Measurements from ENCODE around the gene CEP164. TPM values are rescaled to one million over a fixed set of nuclear protein-coding genes. Genes with fewer than 3 reads are reported as not detected.
A peak's percentile ranks its signal among the peaks of the same experiment; 100 is the strongest.

Gene CEP164
- polyA plus RNA-seq, 3 donors from 2014 or later, result 5.6 to 20.5 (median 11.8) TPM

GRCh38 chr11:117356126-117356890 is 28.7 kb downstream of the CEP164 start:
- H3K27me3 Mint-ChIP-seq (ENCODE audit: low read depth in 3 of 3), result no peaks in the 10 kb centered on the region
- H3K9me3 Mint-ChIP-seq, result no peaks in the 10 kb centered on the region
- H3K36me3 Mint-ChIP-seq, result peaks cover 8 to 33% (median 30%) of the 10 kb centered on the region in 3 donors
- no peak overlapping the region for H3K27ac Mint-ChIP-seq
- no peak overlapping the region for H3K4me3 Mint-ChIP-seq
- no peak for DNase-seq
- H3K4me1 Mint-ChIP-seq, result no peaks in the 10 kb centered on the region

GRCh38 chr11:117361432-117361831 is 33.8 kb downstream of the CEP164 start:
- H3K9me3 Mint-ChIP-seq, result no peaks in the 10 kb centered on the region
- no peaks in the 10 kb centered on the region for H3K27me3 Mint-ChIP-seq (ENCODE audit: low read depth in 3 of 3)
- no peak for DNase-seq
- no peak overlapping the region for H3K27ac Mint-ChIP-seq
- H3K36me3 Mint-ChIP-seq, result peaks cover 31 to 54% (median 40%) of the 10 kb centered on the region in 3 donors
- H3K4me3 Mint-ChIP-seq, result no peak overlapping the region
- H3K4me1 Mint-ChIP-seq, result no peaks in the 10 kb centered on the region

- H3K9me3 Mint-ChIP-seq, result no peaks in the 10 kb centered on the region
- peaks cover 38 to 57% (median 39%) of the 10 kb centered on the region in 3 donors for H3K36me3 Mint-ChIP-seq
- no peak for DNase-seq
- H3K4me3 Mint-ChIP-seq, result no peak overlapping the region
- no peaks in the 10 kb centered on the region for H3K27me3 Mint-ChIP-seq (ENCODE audit: low read depth in 3 of 3)
- H3K4me1 Mint-ChIP-seq, result no peaks in the 10 kb centered on the region
- no peak overlapping the region for H3K27ac Mint-ChIP-seq
These were observed 38.6 kb downstream of the CEP164 start for GRCh38 chr11:117366248-117366647.

- H3K36me3 Mint-ChIP-seq, result peaks cover 36 to 57% (median 39%) of the 10 kb centered on the region in 3 donors
- no peaks in the 10 kb centered on the region for H3K27me3 Mint-ChIP-seq (ENCODE audit: low read depth in 3 of 3)
- DNase-seq, result no peak
- H3K4me1 Mint-ChIP-seq, result no peaks in the 10 kb centered on the region
- H3K9me3 Mint-ChIP-seq, result no peaks in the 10 kb centered on the region
- no peak overlapping the region for H3K4me3 Mint-ChIP-seq
- no peak overlapping the region for H3K27ac Mint-ChIP-seq
These were observed 39.2 kb downstream of the CEP164 start for GRCh38 chr11:117366875-117367274.

- DNase-seq, result no peak
- Mint-ChIP-seq H3K9me3 (no peaks in the 10 kb centered on the region), H3K4me3 (no peak overlapping the region), H3K4me1 (no peaks in the 10 kb centered on the region), H3K27me3 (ENCODE audit: low read depth in 3 of 3) (no peaks in the 10 kb centered on the region), H3K27ac (no peak overlapping the region), H3K36me3 (peaks cover 26 to 53% (median 39%) of the 10 kb centered on the region in 3 donors)
These were observed 41.9 kb downstream of the CEP164 start for GRCh38 chr11:117369534-117369933.

GRCh38 chr11:117371453-117371852 is 43.8 kb downstream of the CEP164 start:
- H3K36me3 Mint-ChIP-seq, result peaks cover 29 to 52% (median 40%) of the 10 kb centered on the region in 3 donors
- no peaks in the 10 kb centered on the region for H3K4me1 Mint-ChIP-seq
- H3K27me3 Mint-ChIP-seq (ENCODE audit: low read depth in 3 of 3), result no peaks in the 10 kb centered on the region
- DNase-seq, result no peak
- H3K27ac Mint-ChIP-seq, result no peak overlapping the region
- no peak overlapping the region for H3K4me3 Mint-ChIP-seq
- H3K9me3 Mint-ChIP-seq, result no peaks in the 10 kb centered on the region

GRCh38 chr11:117374316-117375055 is 46.8 kb downstream of the CEP164 start:
- Mint-ChIP-seq H3K27ac (no peak overlapping the region), H3K9me3 (no peaks in the 10 kb centered on the region), H3K36me3 (peaks cover 37 to 57% (median 40%) of the 10 kb centered on the region in 3 donors), H3K4me3 (no peak overlapping the region), H3K27me3 (ENCODE audit: low read depth in 3 of 3) (peaks cover 0 to 2% (median 0%) of the 10 kb centered on the region in 3 donors), H3K4me1 (no peaks in the 10 kb centered on the region)
- DNase-seq, result no peak

- peak overlapping the region in 1 of 6 donors; percentile 27 for H3K27ac Mint-ChIP-seq
- peaks cover 0 to 2% (median 0%) of the 10 kb centered on the region in 3 donors for H3K27me3 Mint-ChIP-seq (ENCODE audit: low read depth in 3 of 3)
- peaks cover 32 to 64% (median 35%) of the 10 kb centered on the region in 3 donors for H3K36me3 Mint-ChIP-seq
- H3K9me3 Mint-ChIP-seq, result no peaks in the 10 kb centered on the region
- H3K4me1 Mint-ChIP-seq, result no peaks in the 10 kb centered on the region
- no peak for DNase-seq
- H3K4me3 Mint-ChIP-seq, result no peak overlapping the region
These were observed 48.3 kb downstream of the CEP164 start for GRCh38 chr11:117375960-117376359.

GRCh38 chr11:117376517-117376916 is 48.9 kb downstream of the CEP164 start:
- Mint-ChIP-seq H3K4me3 (no peak overlapping the region), H3K27ac (no peak overlapping the region), H3K27me3 (ENCODE audit: low read depth in 3 of 3) (peaks cover 0 to 2% (median 0%) of the 10 kb centered on the region in 3 donors), H3K9me3 (no peaks in the 10 kb centered on the region), H3K4me1 (no peaks in the 10 kb centered on the region), H3K36me3 (peaks cover 29 to 62% (median 29%) of the 10 kb centered on the region in 3 donors)
- DNase-seq, result no peak

GRCh38 chr11:117378976-117379865 is 51.6 kb downstream of the CEP164 start:
- H3K27me3 Mint-ChIP-seq (ENCODE audit: low read depth in 3 of 3), result peaks cover 0 to 2% (median 0%) of the 10 kb centered on the region in 3 donors
- no peak overlapping the region for H3K4me3 Mint-ChIP-seq
- H3K4me1 Mint-ChIP-seq, result no peaks in the 10 kb centered on the region
- H3K36me3 Mint-ChIP-seq, result peaks cover 21 to 55% (median 28%) of the 10 kb centered on the region in 3 donors
- no peak overlapping the region for H3K27ac Mint-ChIP-seq
- no peaks in the 10 kb centered on the region for H3K9me3 Mint-ChIP-seq
- no peak for DNase-seq

- H3K27ac Mint-ChIP-seq, result no peak overlapping the region
- H3K4me1 Mint-ChIP-seq, result no peaks in the 10 kb centered on the region
- H3K4me3 Mint-ChIP-seq, result no peak overlapping the region
- no peaks in the 10 kb centered on the region for H3K9me3 Mint-ChIP-seq
- H3K27me3 Mint-ChIP-seq (ENCODE audit: low read depth in 3 of 3), result peaks cover 0 to 2% (median 0%) of the 10 kb centered on the region in 3 donors
- DNase-seq, result no peak
- peaks cover 17 to 57% (median 25%) of the 10 kb centered on the region in 3 donors for H3K36me3 Mint-ChIP-seq
These were observed 53.0 kb downstream of the CEP164 start for GRCh38 chr11:117380676-117381075.

- H3K27me3 Mint-ChIP-seq (ENCODE audit: low read depth in 3 of 3), result peaks cover 0 to 2% (median 0%) of the 10 kb centered on the region in 3 donors
- H3K4me3 Mint-ChIP-seq, result no peak overlapping the region
- no peaks in the 10 kb centered on the region for H3K9me3 Mint-ChIP-seq
- no peak overlapping the region for H3K27ac Mint-ChIP-seq
- no peaks in the 10 kb centered on the region for H3K4me1 Mint-ChIP-seq
- H3K36me3 Mint-ChIP-seq, result peaks cover 12 to 56% (median 14%) of the 10 kb centered on the region in 3 donors
- DNase-seq, result no peak
These were observed 54.1 kb downstream of the CEP164 start for GRCh38 chr11:117381481-117382387.

GRCh38 chr11:117382746-117383145 is 55.1 kb downstream of the CEP164 start:
- Mint-ChIP-seq H3K27me3 (ENCODE audit: low read depth in 3 of 3) (peaks cover 0 to 2% (median 0%) of the 10 kb centered on the region in 3 donors), H3K9me3 (no peaks in the 10 kb centered on the region), H3K27ac (no peak overlapping the region), H3K4me3 (no peak overlapping the region), H3K36me3 (peaks cover 9 to 58% (median 12%) of the 10 kb centered on the region in 3 donors), H3K4me1 (no peaks in the 10 kb centered on the region)
- DNase-seq, result no peak
